HL-60/S4 treated with retinoic acid at 250 ng/mL for 4 days and 3 days (cell line): ENCODE data around the gene MED16.
"Not testable (repeated sequence)": the region's sequence is repeated elsewhere in the genome, so short reads cannot be mapped to it uniquely, and the experiment has no call there.

ENCODE experiments used
- in situ Hi-C: fragments of 300-500 bp; cut with MboI; formaldehyde crosslinking; loops from 2 replicates; pipeline ENCODE4 v1.7.0; 2022; ENCODE audit warnings: low sequenced_read_pairs

MED16 gene

DNA sequence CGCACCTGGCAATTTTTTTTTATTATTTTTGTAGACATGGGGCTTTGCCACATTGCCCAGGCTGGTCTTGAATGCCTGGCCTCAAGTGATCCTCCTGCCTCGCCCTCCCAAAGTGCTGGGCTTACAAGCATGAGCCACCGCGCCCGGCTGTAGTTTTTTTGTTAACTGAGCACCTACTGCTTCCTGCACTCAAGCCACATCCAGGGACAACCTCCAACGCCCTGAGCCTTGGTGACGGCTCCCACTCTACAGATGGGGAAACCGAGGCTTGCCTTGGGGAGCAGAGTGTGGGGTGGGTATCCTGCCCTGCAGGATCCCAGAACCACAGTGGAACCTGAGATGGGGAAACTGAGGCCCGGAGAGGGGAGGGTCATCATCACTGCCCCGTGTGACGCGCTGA lies 37.8 kb downstream of the MED16 start:
- in situ Hi-C loops, result no loop called here

- in situ Hi-C loops, result no loop called here
These were observed 38.4 kb downstream of the MED16 start for GRCh38 chr19:854549-854948.

GRCh38 chr19:853614-854220 lies 39.3 kb downstream of the MED16 start:
- in situ Hi-C loops, result not testable (repeated sequence)

- in situ Hi-C loops, result no loop called here
These were observed 39.9 kb downstream of the MED16 start for GRCh38 chr19:853014-853585.

- in situ Hi-C loops, result no loop called here
These were observed 40.6 kb downstream of the MED16 start, which contains the start of gene ELANE for GRCh38 chr19:852136-853013. Gene ELANE, plus strand, starts transcription at chr19:852303. Its CDS starts 26 bp downstream, at chr19:852329.

DNA sequence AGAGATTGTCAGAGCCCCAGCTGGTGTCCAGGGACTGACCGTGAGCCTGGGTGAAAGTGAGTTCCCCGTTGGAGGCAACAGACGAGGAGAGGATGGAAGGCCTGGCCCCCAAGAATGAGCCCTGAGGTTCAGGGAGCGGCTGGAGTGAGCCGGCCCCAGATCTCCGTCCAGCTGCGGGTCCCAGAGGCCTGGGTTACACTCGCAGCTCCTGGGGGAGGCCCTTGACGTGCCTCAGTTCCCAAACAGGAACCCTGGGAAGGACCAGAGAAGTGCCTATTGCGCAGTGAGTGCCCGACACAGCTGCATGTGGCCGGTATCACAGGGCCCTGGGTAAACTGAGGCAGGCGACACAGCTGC lies 42.0 kb downstream of the MED16 start:
- in situ Hi-C loops, result no loop called here

- in situ Hi-C loops, result no loop called here
These were observed 42.6 kb downstream of the MED16 start for GRCh38 chr19:850221-850978.

DNA sequence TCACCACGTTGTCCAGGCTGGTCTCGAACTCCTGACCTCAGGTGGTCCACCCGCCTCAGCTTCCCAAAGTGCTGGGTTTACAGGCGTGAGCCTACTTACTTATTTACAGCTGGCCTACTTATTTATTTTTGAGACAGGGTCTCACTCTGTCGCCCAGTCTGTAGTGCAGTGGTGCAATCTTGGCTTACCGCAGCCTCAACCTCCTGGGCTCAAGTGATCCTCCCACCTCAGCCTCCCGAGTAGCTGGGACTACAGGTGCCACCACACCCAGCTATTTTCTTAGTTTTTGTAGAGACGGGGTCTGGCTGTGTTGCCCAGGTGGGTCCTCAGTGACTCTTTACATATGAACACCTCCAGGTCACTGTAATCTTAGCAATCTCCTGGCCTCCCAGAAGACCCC lies 43.8 kb downstream of the MED16 start:
- in situ Hi-C loops, result not testable (repeated sequence)

GRCh38 chr19:848386-848921 lies 44.5 kb downstream of the MED16 start:
- in situ Hi-C loops, result no loop called here

DNA sequence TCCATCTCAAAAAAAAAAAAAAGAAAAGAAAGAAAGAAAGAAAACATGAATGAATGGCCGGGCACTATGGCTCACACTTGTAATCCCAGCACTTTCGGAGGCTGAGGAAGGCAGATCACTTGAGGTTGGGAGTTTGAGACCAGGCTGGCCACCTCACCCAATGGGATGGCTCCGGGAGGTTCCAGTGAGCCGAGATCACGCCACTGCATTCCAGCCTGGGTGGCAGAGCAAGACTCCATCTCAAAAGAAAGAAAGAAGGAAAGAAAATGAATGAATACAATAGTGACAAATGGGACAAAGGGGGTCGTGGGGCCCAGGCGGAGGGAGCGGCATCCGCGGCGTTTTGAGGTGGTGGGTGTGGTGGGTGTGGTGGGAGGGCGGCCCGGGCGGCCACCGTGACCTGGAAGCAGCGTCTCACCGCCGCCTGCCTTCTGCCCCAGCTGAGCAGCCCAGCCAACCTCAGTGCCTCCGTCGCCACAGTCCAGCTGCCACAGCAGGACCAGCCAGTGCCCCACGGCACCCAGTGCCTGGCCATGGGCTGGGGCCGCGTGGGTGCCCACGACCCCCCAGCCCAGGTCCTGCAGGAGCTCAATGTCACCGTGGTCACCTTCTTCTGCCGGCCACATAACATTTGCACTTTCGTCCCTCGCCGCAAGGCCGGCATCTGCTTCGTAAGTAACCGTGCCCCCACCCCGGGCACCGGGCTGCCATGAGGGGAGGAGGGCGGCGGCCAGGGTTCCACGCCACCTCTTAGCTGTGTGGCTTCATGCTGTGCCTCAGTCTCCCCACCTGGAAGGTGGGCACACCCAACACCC lies 47.1 kb downstream of the MED16 start:
- in situ Hi-C loops, result no loop called here

DNA sequence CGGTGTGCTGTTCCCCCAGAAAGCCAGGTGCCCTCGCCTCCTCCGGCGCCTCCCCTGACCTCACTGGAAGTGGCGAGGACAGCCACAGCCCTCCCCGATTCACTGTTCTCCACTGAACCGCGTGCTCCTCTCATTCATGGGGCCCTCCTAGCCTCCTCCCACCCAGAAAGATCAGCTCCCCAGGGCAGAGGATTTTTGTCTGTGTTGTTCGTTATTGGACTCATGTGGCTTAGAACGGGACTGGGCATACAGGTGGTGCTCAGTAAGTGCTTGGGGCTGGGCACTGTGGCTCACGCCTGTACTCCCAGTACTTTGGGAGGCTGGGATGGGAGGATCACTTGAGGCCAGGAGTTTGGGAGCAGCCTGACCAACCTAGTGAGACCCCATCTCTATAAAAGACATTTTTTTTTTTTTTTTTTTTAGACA lies 48.4 kb downstream of the MED16 start:
- in situ Hi-C loops, result no loop called here

- in situ Hi-C loops, result no loop called here
These were observed 49.0 kb downstream of the MED16 start for GRCh38 chr19:843836-844545.

DNA sequence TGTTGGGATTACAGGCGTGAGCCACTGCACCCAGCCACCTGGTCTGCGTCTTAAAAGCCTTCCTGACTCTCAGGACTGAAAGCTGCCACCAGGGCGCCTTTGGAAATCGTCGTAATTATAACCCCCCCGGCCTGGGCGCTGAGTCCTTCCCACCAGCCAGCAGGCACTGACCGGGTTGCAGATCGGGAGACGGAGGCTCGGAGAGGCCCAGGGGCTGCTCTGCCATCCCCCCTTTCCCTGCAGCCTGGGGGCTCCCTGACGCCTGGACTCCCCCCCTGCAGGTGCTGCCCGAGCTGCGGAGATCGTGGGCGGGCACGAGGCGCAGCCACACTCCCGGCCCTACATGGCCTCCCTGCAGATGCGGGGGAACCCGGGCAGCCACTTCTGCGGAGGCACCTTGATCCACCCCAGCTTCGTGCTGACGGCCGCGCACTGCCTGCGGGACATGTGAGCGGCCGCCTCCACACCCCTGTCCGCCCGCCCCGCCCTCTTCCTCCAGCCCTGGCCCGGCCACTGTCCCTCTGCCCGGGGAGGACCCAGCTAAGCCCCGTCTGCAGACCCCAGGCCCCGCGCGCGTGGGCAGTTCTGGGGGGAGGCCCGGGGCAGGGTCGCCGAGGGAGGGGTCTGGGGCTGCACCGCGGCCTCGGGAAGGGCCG lies 49.7 kb downstream of the MED16 start:
- in situ Hi-C loops, result no loop called here

DNA sequence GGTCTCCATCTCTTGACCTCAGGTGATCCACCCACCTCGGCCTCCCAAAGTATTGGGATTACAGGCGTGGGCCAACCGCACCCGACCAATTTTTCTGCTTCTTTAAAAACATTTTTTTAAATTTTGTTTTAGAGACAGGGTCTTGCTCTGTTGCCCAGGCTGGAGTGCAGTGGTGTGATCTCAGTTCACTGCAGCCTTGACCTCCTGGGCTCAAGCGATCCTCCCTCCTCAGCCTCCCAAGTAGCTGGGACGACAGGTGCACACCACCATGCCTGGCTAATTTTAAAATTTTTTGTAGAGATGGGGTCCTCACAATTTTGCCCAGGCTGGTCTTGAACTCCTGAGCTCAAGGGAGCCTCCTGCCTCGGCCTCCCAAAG lies 50.2 kb downstream of the MED16 start:
- in situ Hi-C loops, result not testable (repeated sequence)

DNA sequence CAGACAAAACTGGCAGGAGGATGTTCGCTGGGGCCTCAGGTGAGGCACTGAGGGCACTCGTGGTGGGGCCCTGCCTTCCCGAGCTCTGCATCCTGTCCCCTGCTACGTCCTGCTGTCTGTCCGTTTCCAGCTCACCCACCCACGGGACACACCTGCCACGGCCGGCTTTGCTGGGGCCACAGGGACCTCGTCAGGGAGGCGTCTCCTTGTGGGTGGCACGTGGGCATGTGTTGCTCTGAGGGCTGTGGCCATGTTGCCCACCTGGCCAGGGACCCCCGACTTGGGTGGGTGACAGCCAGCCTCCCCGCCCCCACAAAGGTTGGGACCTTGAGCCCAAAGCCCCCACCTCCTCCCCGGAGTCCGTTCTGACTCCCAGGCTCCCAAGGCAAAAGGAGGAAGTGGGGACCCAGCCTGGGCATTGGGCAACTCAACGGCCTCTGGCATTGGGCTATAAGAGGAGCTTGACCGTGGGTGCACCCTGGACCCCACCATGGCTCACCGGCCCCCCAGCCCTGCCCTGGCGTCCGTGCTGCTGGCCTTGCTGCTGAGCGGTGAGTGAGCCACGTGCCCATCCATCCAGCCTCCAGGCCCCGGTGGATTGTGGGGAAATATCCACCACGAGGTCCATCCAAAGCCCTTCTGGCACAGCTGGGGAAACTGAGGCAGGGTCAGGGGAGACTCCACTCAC lies 52.3 kb downstream of the MED16 start, which contains the start of gene PRTN3:
PRTN3 (plus strand) TSS at position 481 of the 688 bp plus-strand sequence; CDS start at position 491, 10 bp downstream.
- in situ Hi-C loops, result no loop called here

GRCh38 chr19:835210-835810 lies 57.7 kb downstream of the MED16 start:
- in situ Hi-C loops, result no loop called here

DNA sequence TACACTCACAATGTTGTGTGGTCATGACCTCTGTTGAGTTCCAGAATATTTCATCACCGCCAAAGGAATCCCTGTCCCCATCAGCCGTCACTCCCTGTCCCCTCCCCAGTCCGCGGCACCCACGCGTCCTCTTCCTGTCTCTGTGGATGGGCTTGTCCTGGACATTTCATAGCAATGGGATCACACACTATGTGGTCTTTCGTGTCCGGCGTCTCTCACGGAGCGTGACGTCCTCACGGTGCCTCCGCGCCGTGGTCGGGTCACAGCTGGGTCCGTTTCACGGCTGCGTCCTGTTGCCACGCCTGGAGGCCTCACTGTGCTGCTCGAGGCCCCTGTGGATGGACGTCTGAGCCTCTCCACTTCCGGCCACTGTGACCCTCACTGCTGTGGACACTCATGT lies 58.8 kb downstream of the MED16 start:
- in situ Hi-C loops, result no loop called here
